Measurements from ENCODE around the gene ARMC5. TPM values are rescaled to one million over a fixed set of nuclear protein-coding genes. Genes with fewer than 3 reads are reported as not detected.

ARMC5 gene
- total and polyA plus RNA-seq, 9 of the 15 experiments (the other 6 are each of a cell fraction or from before 2014, with no cell fraction given), result 0.11 to 13.5 (median 2.1) TPM

- TF ChIP-seq MGA (IDR thresholded peaks at IDR 0.05) (peak; percentile 98), ZBTB2 (IDR thresholded peaks at IDR 0.05) (peak; percentile 37; the same call in 1 of the 2 replicates), NRF1 (conservative IDR thresholded peaks at IDR 0.05 in 1 of 2, IDR thresholded peaks at IDR 0.05 in 1 of 2) (peak; percentile 92 to 93), VEZF1 (CRISPR knock-in tag; IDR thresholded peaks at IDR 0.05) (peak; percentile 46; the same call in 1 of the 2 replicates), ZNF717 (CRISPR knock-in tag; IDR thresholded peaks at IDR 0.05) (no peak), POLR2H (tag; IDR thresholded peaks at IDR 0.05; ENCODE audit: low read depth) (no peak), FOXA1 (IDR thresholded peaks at IDR 0.05; ENCODE audit: borderline replicate concordance) (no peak), HMGXB4 (CRISPR knock-in tag; IDR thresholded peaks at IDR 0.05) (no peak), ZNF175 (CRISPR knock-in tag; IDR thresholded peaks at IDR 0.05; ENCODE audit: low read depth) (no peak), TFAM (CRISPR knock-in tag; conservative IDR thresholded peaks at IDR 0.05) (no peak)
Measured at GRCh38 chr16:31427441-31428278, 31.6 kb upstream of the ARMC5 start (continued).
